MM.1S (cell line): ENCODE data around the gene NSD2.

Experiments
- EZH2 ChIP-seq: fragments of 300-600 bp; sonication (generic); optimal IDR thresholded peaks from 2 replicates; pipeline ENCODE3; 2017; ENCODE audit warnings: low read depth, mild to moderate bottlenecking, antibody characterized with exemption, low read length, mixed read lengths
- EZH2phosphoT487 ChIP-seq: fragments of 300-600 bp; sonication (generic); IDR thresholded peaks from 2 replicates; pipeline ENCODE4 v1.6.1; 2018; ENCODE audit warnings: antibody characterized with exemption, low read length
- TF ChIP-seq, protein P1 (sequence below): fragments of 300-600 bp; sonication (generic); IDR thresholded peaks from 2 replicates; pipeline ENCODE4 v1.5.1; 2016; ENCODE audit warnings: antibody characterized with exemption, low read length, mixed read lengths

DNA sequence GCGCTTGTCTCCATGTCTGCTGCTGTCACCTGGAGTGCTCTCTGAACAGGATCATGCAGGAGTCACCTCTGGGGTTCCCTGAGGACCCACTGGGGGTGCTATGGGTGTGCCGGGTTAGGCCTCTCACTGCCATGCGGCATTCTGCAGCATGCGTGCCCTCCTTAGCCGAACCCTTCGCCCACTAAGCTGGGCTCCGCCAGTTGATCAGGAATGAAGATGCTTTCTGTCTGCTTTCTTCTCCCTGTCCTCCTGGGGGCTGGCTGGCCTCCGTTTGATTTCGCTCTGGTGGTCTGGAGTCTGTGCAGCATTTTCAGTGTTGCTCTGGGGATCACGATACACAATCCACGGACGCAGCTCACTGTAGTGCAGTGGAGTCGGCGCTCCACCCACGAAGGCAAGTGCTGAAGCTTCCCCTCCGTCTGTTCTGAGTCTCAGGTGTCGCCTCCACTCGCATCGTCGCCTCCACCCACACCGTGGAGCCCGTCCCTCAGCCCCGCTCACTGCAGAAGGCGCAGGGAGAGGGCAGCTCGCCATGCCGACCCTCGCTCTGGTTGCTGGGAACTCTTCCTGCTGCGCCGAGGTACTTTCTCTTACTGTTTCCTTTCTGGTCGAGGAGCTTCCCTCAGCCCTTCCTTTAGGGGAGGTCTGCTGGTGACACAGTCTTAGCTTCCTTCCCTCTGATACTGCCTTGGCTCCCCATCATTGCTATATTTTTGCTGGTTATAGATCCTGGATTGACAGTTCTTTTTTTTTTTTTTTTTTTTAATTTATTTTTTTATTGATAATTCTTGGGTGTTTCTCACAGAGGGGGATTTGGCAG is 44.5 kb upstream of the NSD2 start:
- TF ChIP-seq, protein P1, sequence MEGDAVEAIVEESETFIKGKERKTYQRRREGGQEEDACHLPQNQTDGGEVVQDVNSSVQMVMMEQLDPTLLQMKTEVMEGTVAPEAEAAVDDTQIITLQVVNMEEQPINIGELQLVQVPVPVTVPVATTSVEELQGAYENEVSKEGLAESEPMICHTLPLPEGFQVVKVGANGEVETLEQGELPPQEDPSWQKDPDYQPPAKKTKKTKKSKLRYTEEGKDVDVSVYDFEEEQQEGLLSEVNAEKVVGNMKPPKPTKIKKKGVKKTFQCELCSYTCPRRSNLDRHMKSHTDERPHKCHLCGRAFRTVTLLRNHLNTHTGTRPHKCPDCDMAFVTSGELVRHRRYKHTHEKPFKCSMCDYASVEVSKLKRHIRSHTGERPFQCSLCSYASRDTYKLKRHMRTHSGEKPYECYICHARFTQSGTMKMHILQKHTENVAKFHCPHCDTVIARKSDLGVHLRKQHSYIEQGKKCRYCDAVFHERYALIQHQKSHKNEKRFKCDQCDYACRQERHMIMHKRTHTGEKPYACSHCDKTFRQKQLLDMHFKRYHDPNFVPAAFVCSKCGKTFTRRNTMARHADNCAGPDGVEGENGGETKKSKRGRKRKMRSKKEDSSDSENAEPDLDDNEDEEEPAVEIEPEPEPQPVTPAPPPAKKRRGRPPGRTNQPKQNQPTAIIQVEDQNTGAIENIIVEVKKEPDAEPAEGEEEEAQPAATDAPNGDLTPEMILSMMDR: no peak
- TF ChIP-seq EZH2phosphoT487: no peak
- TF ChIP-seq EZH2: no peak
